ENCODE measurements around the gene SH3PXD2B.

GRCh38 chr5:172412724-172413286 lies 41.5 kb downstream of the SH3PXD2B start:
- TF ChIP-seq POLR2A (IDR thresholded peaks at IDR 0.05; ENCODE audit: low read depth, low read length), result no peak
- TF ChIP-seq POLR2AphosphoS5 (IDR thresholded peaks at IDR 0.05; ENCODE audit: low read depth, low read length), result no peak
- TF ChIP-seq TAF1 (IDR thresholded peaks at IDR 0.05; ENCODE audit: borderline replicate concordance, low read depth, low read length), result no peak

All from GM12892 (cell line).